HG03175 (cell line): ENCODE measurements around the gene B3GALNT1.

ENCODE experiments used
- ATAC-seq: cut with Tn5 transposase; IDR thresholded peaks from one replicate; pipeline ENCODE4 v1.9.1; 2021; ENCODE audit warnings: mild to moderate bottlenecking, moderate library complexity; ENCODE audit not compliant: unreplicated experiment

The B3GALNT1 gene

DNA sequence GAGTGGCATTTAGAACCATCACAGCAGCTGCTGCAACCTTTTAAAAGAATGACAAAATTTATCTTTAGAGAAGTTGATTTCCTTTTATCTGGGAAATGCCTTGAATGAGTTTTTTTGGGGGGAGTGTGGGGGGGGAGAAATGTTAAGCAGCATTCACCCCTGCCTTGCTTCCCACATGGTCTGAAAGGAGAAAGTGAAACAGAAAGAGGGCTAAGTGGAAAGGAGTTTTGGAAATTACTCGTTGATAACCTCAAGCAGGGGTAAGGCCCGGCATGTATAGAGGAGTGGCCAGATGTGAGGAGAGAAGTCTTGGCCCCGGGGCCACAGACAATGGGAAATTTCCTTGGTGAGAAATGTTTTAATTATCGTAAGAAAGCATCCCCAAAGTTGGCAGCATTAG lies 23.5 kb downstream of the B3GALNT1 start:
- ATAC-seq: peak; percentile 68

- no peak for ATAC-seq
Observed at GRCh38 chr3:161073181-161073580, 32.0 kb downstream of the B3GALNT1 start.

GRCh38 chr3:161072751-161073150 lies 32.4 kb downstream of the B3GALNT1 start:
- no peak for ATAC-seq

- no peak for ATAC-seq
Observed at GRCh38 chr3:161072211-161072621, 32.9 kb downstream of the B3GALNT1 start.

GRCh38 chr3:161070980-161071663 lies 34.0 kb downstream of the B3GALNT1 start:
- no peak for ATAC-seq

DNA sequence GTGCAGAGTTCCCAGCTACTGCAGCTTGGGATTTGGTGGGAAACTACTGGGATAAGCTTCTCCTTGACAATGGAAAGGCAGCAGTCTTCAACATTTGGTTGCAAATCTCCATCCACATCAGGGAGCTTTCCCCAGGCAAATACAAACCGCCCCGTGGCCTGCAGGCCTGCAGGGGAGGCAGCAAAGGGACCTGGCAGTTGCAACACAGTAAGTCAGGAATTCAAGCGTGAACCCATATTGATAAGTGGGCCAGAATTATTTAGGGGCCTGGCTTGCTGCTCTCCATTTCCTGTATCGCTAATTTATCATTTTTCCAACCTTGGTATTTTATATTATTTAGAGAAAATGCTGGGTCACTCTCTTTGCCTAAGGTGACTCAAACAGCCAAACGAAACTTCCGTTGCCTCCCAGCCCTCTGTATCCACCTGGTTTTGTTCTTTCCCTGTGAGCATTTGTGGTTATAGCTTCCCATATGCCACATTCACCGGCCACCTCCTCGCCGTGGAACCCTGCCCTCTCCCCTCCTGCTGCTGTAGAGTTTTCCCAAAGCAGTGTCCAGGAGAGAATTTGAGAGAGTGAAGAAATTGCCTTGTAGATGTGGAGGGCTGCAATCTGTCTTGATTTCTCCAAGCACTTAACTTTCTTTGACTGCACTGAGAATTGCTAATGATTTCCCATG lies 34.8 kb downstream of the B3GALNT1 start:
- no peak for ATAC-seq

GRCh38 chr3:161069511-161070251 lies 35.5 kb downstream of the B3GALNT1 start:
- peak; percentile 96 for ATAC-seq

- ATAC-seq: no peak
Observed at GRCh38 chr3:161067335-161067734, 37.8 kb downstream of the B3GALNT1 start.

DNA sequence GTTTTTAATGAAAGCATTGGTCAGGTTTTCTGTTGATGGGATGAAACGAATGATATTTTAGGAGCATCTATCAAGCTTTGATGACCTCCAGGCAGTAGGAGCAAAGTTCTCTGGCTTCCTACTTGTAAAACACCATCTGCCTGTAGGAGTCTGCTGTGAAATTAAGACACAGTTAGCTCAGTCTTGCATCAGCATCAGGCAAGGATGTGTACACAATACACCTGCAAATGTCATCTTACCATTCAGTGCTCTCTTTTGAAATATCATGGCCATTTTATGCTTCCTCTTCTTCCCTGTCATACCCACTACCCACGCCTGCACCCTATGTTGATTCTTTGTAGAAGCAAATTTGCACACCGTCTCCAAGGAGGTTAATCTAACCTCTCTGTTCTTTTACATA lies 38.2 kb downstream of the B3GALNT1 start:
- no peak for ATAC-seq

DNA sequence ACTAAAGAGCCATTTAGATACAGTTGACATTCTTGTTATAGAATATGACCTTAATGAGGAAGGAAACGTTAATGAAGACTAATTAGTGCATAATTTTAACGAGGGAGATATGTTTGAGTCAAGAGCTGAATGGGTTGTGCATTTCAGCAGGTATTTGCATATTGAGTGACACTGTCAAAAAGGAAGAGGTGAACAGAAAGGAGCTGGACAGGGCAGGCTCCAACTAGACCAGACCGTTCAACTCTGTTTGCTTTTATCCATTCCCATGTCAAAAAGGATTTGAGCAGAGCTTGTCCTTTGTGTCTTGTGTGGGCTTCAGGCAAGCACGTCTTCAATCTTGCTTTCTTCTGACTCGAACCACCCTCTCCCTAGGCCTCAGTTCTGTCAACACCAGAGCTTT lies 40.7 kb downstream of the B3GALNT1 start:
- ATAC-seq: no peak

- ATAC-seq: no peak
Observed at GRCh38 chr3:161054860-161055604, 50.1 kb downstream of the B3GALNT1 start.

DNA sequence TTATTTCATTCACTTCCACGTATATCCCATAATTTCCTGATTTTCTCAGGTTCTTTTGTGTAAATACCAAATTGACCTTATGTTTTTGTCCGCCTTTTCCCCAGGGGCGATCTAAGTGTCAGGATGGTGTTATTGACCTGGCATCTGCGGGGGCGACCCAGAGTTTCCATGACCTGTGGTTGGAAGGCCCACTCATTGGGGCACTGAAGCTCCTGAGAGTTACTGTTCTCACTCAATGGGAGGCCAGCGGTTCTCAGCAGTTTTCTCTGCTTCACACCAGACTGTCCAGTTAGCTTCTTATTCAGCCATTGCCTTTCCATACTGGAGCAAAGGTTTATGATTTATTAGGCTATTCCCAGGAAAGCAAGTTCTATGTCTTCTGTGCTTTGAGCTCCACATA lies 53.3 kb downstream of the B3GALNT1 start:
- no peak for ATAC-seq

DNA sequence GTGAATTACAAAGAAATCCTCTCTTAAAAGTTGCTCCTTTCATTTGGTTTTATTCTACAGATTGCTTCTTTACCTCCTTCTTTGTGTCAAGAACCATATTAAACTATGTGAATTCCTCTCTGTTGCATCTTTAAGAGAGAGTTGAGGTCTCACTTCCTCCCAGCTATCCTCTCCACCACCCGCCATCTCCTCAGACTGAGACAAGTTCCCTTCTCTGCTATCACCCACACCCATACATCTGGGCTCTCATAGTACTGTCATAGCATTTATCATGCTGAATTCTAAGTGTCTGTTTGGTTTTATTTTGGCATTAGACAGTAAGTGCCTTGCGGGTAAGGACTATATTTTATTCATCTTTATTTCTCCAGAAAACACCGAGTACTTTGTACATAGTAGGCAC lies 54.2 kb downstream of the B3GALNT1 start:
- no peak for ATAC-seq

- no peak for ATAC-seq
Observed at GRCh38 chr3:161049683-161050248, 55.4 kb downstream of the B3GALNT1 start.

GRCh38 chr3:161043336-161044035 lies 61.7 kb downstream of the B3GALNT1 start:
- ATAC-seq: peak; percentile 66

DNA sequence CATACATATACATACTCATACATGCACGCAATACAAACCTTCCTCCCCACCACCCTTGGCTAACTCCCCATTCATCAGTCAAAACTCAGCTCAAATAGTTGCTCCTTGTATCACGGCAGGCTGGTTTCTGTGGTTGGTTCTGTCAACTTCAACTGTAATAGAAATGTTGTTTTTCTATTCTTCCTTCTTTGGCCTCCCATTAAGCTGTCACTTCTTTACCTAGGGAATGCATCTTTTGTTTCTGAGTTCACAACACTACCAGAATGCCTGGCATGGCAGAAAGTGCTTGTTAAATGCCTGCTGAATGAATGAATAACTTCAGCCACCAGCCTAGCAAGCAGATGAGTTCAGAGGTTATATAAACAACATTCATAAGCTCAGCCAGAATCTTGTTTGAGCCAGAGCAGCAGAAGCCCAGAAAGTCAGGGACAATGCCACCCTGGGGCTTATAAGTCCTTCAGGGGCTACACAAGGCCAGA lies 63.1 kb downstream of the B3GALNT1 start:
- peak; percentile 41 for ATAC-seq

- ATAC-seq: no peak
Observed at GRCh38 chr3:161038725-161039124, 66.4 kb downstream of the B3GALNT1 start.

DNA sequence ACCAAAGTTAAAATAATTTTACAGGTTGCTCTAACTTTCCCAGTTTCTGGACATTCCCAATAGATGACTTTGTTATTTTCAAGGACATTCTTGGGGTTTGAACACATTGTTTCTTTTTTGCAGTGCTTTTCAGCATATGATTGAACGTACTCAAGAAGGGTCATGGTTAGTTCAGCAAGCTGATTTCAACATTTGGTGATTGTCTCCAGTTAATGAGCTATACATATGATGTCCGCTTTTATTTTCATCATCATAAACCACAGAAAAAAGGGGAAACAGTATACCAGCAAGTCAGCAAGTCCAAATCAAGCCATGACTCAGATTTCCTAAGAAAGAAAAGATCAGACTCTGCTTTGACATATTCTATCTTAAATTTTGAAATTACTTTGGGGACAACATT lies 69.4 kb downstream of the B3GALNT1 start:
- ATAC-seq: no peak

- ATAC-seq: peak; percentile 60
Observed at GRCh38 chr3:161034913-161035550, 70.1 kb downstream of the B3GALNT1 start.
